Naive B cell (primary cell): ENCODE measurements around the gene PACSIN3. TPM values are rescaled to one million over a fixed set of nuclear protein-coding genes. Genes with fewer than 3 reads are reported as not detected.
A peak's percentile ranks its signal among the peaks of the same experiment; 100 is the strongest.
"Not testable (repeated sequence)": the region's sequence is repeated elsewhere in the genome, so short reads cannot be mapped to it uniquely, and the experiment has no call there.

Experiments used
- ATAC-seq, 2 donors: fragments of 150-1000 bp; cut with Tn5 transposase; 2 replicates each; pipeline ENCODE4 v1.10.0; 2021; ENCODE audit warnings: low read depth in 2 of 2, mild to moderate bottlenecking in 2 of 2, moderate library complexity in 2 of 2
- DNase-seq: peaks from one replicate; pipeline ENCODE4 v3.0.0; 2022
- H3K27ac Mint-ChIP-seq, 6 donors: one replicate each; pipeline ENCODE4 v1.8.0; 2020 to 2022; ENCODE audit warnings: mild to moderate bottlenecking in 6 of 6, mixed read lengths in 6 of 6, moderate library complexity in 5 of 6, inconsistent platforms in 2 of 6
- H3K27me3 Mint-ChIP-seq, 3 donors: one replicate each; pipeline ENCODE4 v1.8.0; 2021 to 2022; ENCODE audit warnings: mixed read lengths in 3 of 3, mild to moderate bottlenecking in 1 of 3
- H3K36me3 Mint-ChIP-seq, 2 donors: one replicate each; pipeline ENCODE4 v1.8.0; 2020 to 2022; ENCODE audit warnings: mixed read lengths in 2 of 2, inconsistent platforms in 1 of 2, mild to moderate bottlenecking in 1 of 2
- H3K4me1 Mint-ChIP-seq, 3 donors: one replicate each; pipeline ENCODE4 v1.8.0; 2020 to 2022; ENCODE audit warnings: mixed read lengths in 3 of 3, inconsistent platforms in 1 of 3, mild to moderate bottlenecking in 1 of 3, moderate library complexity in 1 of 3
- H3K4me3 Mint-ChIP-seq, 8 donors: one replicate each; pipeline ENCODE4 v1.8.0; 2020 to 2022; ENCODE audit warnings: mild to moderate bottlenecking in 8 of 8, mixed read lengths in 8 of 8, moderate library complexity in 8 of 8, inconsistent platforms in 2 of 8
- H3K9me3 Mint-ChIP-seq, 7 donors: one replicate each; pipeline ENCODE4 v1.8.0; 2020 to 2022; ENCODE audit warnings: mixed read lengths in 7 of 7, mild to moderate bottlenecking in 5 of 7, inconsistent platforms in 2 of 7, moderate library complexity in 1 of 7
- polyA plus RNA-seq, 6 donors: library from polyadenylated mRNA; unstranded; fragments of 300-500 nt; fragmentation: Illumina TruSeq; gene quantifications; one replicate each; pipeline ENCODE4 v1.2.3, GENCODE V29; 2021; ENCODE audit warnings: low read depth in 6 of 6

Gene PACSIN3
- polyA plus RNA-seq, 6 donors from 2014 or later, result 0.41 to 0.49 TPM; not detected in 4

DNA sequence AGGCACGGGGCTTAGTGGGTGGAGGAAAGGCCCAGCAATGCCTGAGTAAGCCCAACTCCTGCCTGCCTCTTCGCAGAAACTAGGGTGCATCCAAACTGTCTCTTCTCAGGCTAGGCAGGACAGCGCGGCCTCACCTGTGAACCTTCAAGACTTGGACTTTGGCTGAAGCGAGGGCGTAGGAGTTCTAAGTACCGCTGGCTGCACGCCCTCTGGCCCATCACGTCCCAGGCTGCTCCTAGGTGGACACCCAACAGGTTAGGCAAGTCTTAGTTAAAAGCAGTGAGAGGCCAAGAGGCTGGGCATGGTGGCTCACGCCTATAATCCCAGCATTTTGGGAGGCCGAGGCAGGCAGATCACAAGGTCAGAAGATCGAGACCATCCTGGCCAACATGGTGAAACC is 26.7 kb upstream of the PACSIN3 start:
- H3K27me3 Mint-ChIP-seq, result no peaks in the 10 kb centered on the region
- no peak overlapping the region for H3K27ac Mint-ChIP-seq
- H3K4me3 Mint-ChIP-seq, result peak overlapping the region in 4 of 8 donors; percentile 35 to 100 (median 75)
- ATAC-seq (no peak), DNase-seq (no peak)
- H3K36me3 Mint-ChIP-seq, result peaks cover 0 to 5% of the 10 kb centered on the region in 2 donors
- H3K9me3 Mint-ChIP-seq, result peaks cover 0 to 3% (median 0%) of the 10 kb centered on the region in 7 donors
- H3K4me1 Mint-ChIP-seq, result peaks cover 17 to 28% (median 18%) of the 10 kb centered on the region in 3 donors

DNA sequence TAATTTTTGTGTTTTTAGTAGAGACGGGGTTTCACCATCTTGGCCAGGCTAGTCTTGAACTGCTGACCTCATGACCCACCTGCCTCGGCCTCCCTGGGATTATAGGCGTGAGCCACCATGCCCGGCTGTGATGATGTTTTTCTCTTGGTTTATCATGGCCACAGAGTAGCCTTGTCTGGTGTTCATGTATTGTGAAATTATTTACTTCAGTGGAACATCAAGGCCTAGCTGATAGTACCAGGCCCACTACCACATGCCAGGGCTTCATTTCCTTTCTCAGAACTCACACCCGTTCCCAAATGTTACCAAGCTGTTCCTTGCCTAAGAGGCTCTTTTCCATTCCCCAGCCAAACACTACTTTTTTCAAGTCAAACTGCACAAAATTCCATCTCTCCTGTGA is 22.4 kb upstream of the PACSIN3 start:
- H3K4me1 Mint-ChIP-seq, result no peaks in the 10 kb centered on the region
- no peaks in the 10 kb centered on the region for H3K36me3 Mint-ChIP-seq
- DNase-seq (no peak), ATAC-seq (no peak)
- no peak overlapping the region for H3K4me3 Mint-ChIP-seq
- H3K27me3 Mint-ChIP-seq, result no peaks in the 10 kb centered on the region
- no peak overlapping the region for H3K27ac Mint-ChIP-seq
- H3K9me3 Mint-ChIP-seq, result peaks cover 0 to 3% (median 0%) of the 10 kb centered on the region in 7 donors

DNA sequence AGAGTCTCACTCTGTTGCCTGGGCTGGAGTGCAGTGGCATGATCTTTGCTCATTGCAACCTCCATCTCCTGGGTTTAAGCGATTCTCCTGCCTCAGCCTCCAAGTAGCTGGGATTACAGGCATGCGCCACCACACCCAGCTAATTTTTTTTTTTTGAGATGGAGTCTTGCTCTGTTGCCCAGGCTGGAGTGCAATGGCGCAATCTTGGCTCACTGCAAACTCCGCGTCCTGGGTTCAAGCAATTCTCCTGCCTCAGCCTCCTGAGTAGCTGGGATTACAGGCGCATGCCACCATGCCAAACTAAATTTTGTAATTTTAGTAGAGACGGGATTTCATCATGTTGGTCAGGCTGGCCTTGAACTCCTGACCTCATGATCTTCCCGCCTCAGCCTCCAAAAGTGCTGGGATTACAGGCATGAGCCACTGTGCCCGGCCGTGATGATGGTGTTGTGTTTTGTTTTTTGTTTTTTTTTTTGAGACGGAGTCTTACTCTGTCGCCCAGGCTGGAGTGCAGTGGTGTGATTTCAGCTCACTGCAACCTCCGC is 21.8 kb upstream of the PACSIN3 start:
- not testable (repeated sequence) for H3K4me3 Mint-ChIP-seq, H3K36me3 Mint-ChIP-seq, DNase-seq, H3K27me3 Mint-ChIP-seq, ATAC-seq, H3K9me3 Mint-ChIP-seq, H3K4me1 Mint-ChIP-seq
- H3K27ac Mint-ChIP-seq, result peak overlapping the region in 1 of 6 donors; percentile 56

DNA sequence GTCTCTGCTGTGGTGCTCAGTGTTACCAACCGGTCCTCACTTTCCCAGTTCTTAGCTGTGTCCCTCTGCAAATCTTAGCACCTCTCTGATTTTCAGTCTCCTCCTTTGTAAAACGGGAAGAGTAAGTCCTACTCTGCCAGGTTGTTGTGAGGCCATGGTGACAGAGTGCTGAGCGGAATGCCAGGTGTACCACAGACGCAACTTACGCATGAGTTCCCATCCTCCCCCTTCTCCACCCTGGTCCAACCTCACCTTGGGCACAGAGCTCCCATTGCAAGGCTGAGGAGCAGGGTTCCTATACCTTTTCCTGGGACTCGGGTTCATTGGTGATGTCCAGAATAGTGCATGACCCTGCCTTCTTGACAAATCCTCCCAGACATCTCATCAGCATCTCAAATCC is 21.2 kb upstream of the PACSIN3 start:
- Mint-ChIP-seq H3K27me3 (no peaks in the 10 kb centered on the region), H3K4me3 (no peak overlapping the region), H3K27ac (peak overlapping the region in 1 of 6 donors; percentile 56), H3K36me3 (no peaks in the 10 kb centered on the region), H3K4me1 (no peaks in the 10 kb centered on the region), H3K9me3 (peaks cover 0 to 3% (median 0%) of the 10 kb centered on the region in 7 donors)
- DNase-seq (no peak), ATAC-seq (no peak)

DNA sequence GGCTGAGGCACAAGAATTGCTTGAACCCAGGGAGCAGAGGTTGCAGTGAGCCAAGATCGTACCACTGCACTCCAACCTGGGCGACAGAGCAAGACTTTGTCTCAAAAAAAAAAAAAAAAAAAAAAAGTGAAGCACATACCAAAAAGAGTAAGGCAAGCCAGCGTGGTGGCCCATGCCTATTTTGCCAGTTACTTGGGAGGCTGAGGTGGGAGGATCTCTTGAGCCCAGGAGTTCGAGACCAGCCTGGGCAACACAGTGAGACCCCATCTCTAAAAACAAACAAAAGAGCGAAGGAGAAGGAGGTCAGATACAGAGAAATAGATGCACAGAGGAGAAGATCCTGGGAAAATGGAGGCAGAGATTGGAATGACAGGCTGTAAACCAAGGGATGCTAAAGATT is 20.3 kb upstream of the PACSIN3 start:
- not testable (repeated sequence) for H3K27ac Mint-ChIP-seq, H3K27me3 Mint-ChIP-seq, H3K9me3 Mint-ChIP-seq, H3K36me3 Mint-ChIP-seq, DNase-seq, H3K4me3 Mint-ChIP-seq, ATAC-seq, H3K4me1 Mint-ChIP-seq

DNA sequence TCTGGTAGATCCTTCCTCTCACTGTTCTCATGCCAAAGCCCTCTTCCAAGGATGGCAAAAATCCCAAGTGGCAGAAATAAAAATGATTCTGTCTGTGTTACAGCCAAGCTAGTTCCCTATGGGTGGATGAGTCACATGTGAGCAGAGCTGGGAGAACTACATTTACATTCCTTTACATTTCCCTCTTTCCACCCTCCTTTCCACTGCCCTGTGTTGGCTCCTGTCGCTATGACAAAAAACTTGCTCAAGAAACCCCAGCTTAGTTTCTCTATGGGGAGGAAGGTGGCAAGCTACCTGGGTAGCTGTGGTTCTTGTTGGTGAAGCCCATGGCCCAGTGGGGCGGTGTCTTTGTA is 18.4 kb upstream of the PACSIN3 start:
- no peaks in the 10 kb centered on the region for H3K4me1 Mint-ChIP-seq
- no peak overlapping the region for H3K4me3 Mint-ChIP-seq
- no peaks in the 10 kb centered on the region for H3K9me3 Mint-ChIP-seq
- H3K27me3 Mint-ChIP-seq, result no peaks in the 10 kb centered on the region
- H3K27ac Mint-ChIP-seq, result peak overlapping the region in 1 of 6 donors; percentile 13
- H3K36me3 Mint-ChIP-seq, result no peaks in the 10 kb centered on the region
- ATAC-seq, result no peak
- no peak for DNase-seq

DNA sequence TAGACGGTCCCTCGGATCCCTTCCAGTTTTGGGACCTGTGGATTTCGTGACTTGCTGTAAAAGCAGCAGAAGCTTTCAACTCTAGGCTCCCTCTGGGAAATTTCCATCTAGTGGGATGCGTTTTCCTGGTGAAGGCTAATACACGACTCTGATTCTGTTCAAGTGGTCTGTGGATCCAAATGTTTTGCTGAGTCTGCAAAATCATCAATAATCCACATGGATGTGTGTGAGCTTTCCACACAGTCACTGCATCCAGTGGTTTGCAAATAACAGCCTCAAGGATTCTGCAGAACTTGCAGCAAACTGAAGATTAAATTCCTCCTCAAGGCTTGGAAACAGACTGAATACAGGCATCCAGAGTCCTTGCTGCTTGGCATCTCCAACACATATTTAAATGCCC is 16.3 kb upstream of the PACSIN3 start:
- Mint-ChIP-seq H3K4me1 (no peaks in the 10 kb centered on the region), H3K27ac (no peak overlapping the region), H3K36me3 (no peaks in the 10 kb centered on the region), H3K27me3 (peaks cover 0 to 5% (median 5%) of the 10 kb centered on the region in 3 donors), H3K9me3 (no peaks in the 10 kb centered on the region), H3K4me3 (no peak overlapping the region)
- DNase-seq (no peak), ATAC-seq (no peak)

DNA sequence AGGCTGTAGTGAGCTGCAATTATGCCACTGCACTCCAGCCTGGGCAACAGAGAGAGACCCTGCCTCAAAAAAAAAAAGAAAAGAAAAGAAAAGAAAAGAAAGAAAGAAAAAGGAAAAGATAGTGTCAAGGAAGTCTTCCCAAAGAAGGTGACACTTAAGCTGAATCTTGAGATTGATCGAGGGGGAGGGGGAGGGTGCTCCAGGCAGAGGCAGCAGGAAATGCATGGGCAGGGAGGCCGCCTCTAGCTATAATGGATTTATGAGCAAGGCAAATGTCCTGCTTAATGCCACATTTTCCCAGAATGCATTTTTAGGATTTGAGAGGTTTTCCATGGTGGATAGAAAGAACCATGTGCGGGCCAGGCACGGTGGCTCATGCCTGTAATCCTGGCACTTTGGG is 14.8 kb upstream of the PACSIN3 start:
- no peaks in the 10 kb centered on the region for H3K4me1 Mint-ChIP-seq
- ATAC-seq (no peak), DNase-seq (no peak)
- peaks cover 0 to 13% (median 5%) of the 10 kb centered on the region in 3 donors for H3K27me3 Mint-ChIP-seq
- H3K36me3 Mint-ChIP-seq, result no peaks in the 10 kb centered on the region
- no peak overlapping the region for H3K27ac Mint-ChIP-seq
- H3K4me3 Mint-ChIP-seq, result peak overlapping the region in 1 of 8 donors; percentile 22
- no peaks in the 10 kb centered on the region for H3K9me3 Mint-ChIP-seq

DNA sequence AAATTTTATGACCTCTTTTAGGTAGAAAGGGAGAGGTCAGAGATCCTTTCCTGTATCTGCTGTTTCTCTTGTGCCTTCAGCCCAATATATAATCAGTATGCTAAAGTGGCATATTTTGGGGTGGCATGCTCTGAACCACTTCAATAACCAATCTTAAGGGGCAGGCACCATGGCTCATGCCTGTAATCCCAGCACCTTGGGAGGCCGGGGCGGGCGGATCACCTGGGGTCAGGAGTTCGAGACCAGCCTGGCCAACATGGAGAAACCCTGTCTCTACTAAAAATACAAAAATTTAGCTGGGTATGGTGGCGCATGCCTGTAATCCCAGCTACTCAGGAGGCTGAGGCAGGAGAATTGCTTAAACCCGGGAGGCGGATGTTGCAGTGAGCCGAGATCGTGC is 11.9 kb upstream of the PACSIN3 start:
- H3K9me3 Mint-ChIP-seq, DNase-seq, H3K27ac Mint-ChIP-seq, H3K4me1 Mint-ChIP-seq, H3K36me3 Mint-ChIP-seq, H3K4me3 Mint-ChIP-seq, ATAC-seq: not testable (repeated sequence)
- peaks cover 0 to 19% (median 5%) of the 10 kb centered on the region in 3 donors for H3K27me3 Mint-ChIP-seq

DNA sequence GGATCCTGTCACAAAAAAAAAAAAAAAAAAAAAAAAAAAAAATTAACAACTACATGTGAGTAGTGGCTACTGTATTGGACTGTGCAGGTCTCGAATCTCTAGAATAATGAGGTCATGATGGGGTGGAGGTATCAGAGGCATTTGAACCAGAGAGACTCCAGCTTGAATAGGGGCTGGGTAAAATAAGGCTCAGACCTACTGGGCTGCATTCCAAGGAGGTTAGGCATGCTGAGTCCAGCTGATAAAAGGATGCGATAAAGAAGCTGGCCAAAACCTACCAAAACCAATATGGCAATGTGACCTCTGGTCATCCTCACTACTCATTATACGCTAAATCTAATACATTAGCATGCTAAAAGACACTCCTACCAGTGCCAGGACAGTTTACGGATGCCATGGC is 5.9 kb upstream of the PACSIN3 start:
- no peak overlapping the region for H3K4me3 Mint-ChIP-seq
- ATAC-seq (no peak), DNase-seq (no peak)
- H3K36me3 Mint-ChIP-seq, result no peaks in the 10 kb centered on the region
- no peak overlapping the region for H3K27ac Mint-ChIP-seq
- peaks cover 0 to 34% (median 5%) of the 10 kb centered on the region in 3 donors for H3K27me3 Mint-ChIP-seq
- peaks cover 1 to 7% (median 5%) of the 10 kb centered on the region in 3 donors for H3K4me1 Mint-ChIP-seq
- H3K9me3 Mint-ChIP-seq, result no peaks in the 10 kb centered on the region

DNA sequence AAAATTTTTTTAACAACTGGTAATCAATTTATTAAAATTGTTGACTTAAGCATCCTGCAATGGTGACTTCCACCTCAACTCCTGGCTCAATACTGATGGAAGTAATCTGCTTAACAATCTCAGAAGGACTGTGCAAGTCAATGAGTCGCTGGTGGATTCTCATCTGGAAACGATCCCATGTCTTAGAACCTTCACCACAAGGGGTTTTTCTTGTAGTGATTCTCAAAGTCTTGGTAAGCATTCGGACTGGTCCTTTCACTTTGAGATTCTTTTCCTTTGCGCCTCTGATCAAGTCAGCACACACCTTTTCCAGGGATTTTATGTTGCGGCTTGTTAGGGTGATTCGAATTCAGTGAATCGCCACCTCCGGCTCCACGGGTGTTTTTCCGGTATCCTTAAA is 4.9 kb upstream of the PACSIN3 start:
- Mint-ChIP-seq H3K27me3 (peaks cover 0 to 35% (median 5%) of the 10 kb centered on the region in 3 donors), H3K4me1 (peaks cover 6 to 12% (median 12%) of the 10 kb centered on the region in 3 donors), H3K27ac (peak overlapping the region in 1 of 6 donors; percentile 28)
- not testable (repeated sequence) for H3K36me3 Mint-ChIP-seq, H3K9me3 Mint-ChIP-seq, H3K4me3 Mint-ChIP-seq, DNase-seq, ATAC-seq

DNA sequence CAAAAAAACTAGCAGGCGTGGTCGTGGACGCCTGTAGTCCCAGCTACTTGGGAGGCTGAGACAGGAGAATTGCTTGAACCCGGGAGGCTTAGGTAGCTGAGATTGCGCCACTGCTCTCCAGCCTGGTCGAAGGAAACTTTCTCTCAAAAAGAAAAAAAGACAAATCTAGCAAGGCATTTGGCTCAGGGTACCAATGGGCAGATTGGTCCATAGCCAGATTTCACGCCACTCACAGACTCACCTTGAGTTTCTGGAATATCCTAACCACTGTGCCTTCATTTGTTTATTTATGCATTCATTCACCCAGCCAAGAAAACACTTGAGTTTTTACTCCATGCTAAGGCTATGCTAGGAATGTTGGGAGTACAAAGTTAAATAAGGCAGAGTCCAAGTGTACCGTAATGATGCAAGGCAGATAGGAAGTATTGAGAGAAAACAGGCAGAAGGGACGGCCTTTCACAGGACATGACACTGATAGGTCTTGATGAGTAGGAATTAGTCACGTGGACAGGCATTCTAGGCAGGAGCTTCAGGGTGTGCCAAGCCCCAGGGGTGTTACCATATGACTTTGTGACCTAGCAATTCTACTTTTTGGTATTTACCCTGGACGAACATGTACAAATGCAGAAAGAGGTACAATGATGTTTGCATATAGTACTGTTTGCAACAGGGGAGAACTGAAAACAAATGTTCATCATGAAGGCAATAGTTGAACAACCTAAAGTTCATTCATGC is 3.0 kb upstream of the PACSIN3 start:
- Mint-ChIP-seq H3K4me1 (peaks cover 6 to 12% (median 12%) of the 10 kb centered on the region in 3 donors), H3K36me3 (no peaks in the 10 kb centered on the region), H3K9me3 (no peaks in the 10 kb centered on the region), H3K27me3 (peaks cover 1 to 36% (median 9%) of the 10 kb centered on the region in 3 donors), H3K4me3 (peak overlapping the region in 3 of 8 donors; percentile 4 to 35 (median 22)), H3K27ac (no peak overlapping the region)
- DNase-seq (no peak), ATAC-seq (no peak)

DNA sequence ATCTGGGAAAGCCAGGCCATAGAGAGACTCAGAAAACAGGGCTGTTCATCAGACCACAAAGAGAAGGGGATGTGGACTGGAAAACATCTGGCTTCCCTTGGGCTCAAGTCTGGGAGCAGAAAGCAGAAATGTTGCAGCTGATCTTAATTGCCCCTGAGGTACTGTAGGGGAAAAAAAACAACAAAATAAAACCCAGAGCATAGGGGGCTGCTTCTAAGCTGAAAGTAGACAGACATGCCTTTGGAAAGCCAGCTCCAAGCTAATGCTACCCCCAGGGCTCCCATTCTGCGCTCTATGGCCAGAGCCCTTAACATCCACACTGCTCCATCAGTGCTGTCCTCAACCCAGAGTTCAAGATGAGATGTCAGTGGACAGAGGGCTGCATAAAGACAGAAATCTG is 2.0 kb upstream of the PACSIN3 start:
- Mint-ChIP-seq H3K4me3 (peak overlapping the region in 3 of 8 donors; percentile 9 to 81 (median 51)), H3K27me3 (peaks cover 4 to 46% (median 13%) of the 10 kb centered on the region in 3 donors)

DNA sequence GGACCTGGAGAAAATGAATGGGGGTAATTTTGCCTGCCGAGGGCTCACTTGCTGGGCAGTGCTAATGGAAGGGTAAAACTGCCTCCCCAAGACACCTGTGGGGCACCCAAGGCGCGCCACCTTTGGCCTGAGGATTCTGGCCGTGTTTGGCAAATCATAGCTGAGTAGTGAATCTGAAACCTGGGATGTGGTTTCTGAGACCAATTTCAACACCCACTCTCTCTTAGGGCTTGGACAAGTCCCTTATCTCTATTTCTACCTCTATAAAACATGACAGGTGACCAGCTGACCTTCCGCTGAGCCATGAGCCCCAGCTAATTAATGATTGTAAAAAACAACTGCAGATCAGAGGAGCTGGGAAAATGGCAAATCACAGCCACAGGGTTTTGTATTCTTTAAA is 1.5 kb upstream of the PACSIN3 start:
- peaks cover 6 to 12% (median 12%) of the 10 kb centered on the region in 3 donors for H3K4me1 Mint-ChIP-seq
- H3K4me3 Mint-ChIP-seq, result peak overlapping the region in 5 of 8 donors; percentile 68 to 89 (median 81)
- ATAC-seq (no peak), DNase-seq (no peak)
- peaks cover 4 to 51% (median 13%) of the 10 kb centered on the region in 3 donors for H3K27me3 Mint-ChIP-seq
- no peak overlapping the region for H3K27ac Mint-ChIP-seq
- no peaks in the 10 kb centered on the region for H3K36me3 Mint-ChIP-seq
- H3K9me3 Mint-ChIP-seq, result no peaks in the 10 kb centered on the region

More for the DNA sequence above, 2.0 kb upstream of the PACSIN3 start:
- no peak for ATAC-seq
- Mint-ChIP-seq H3K9me3 (no peaks in the 10 kb centered on the region), H3K27ac (no peak overlapping the region), H3K4me1 (peaks cover 6 to 12% (median 12%) of the 10 kb centered on the region in 3 donors), H3K36me3 (no peaks in the 10 kb centered on the region)
- DNase-seq, result no peak
